HFF-Myc (cell line): Measurements from ENCODE around the gene SERPINH1.
A peak's percentile ranks its signal among the peaks of the same experiment; 100 is the strongest.
"Not testable (repeated sequence)": the region's sequence is repeated elsewhere in the genome, so short reads cannot be mapped to it uniquely, and the experiment has no call there.

Experiments
- DNase-seq: peaks from one replicate; pipeline ENCODE4 v3.0.0-alpha.2; 2011; ENCODE audit warnings: low read depth; ENCODE audit errors: extremely low read depth
- H3K4me3 ChIP-seq: replicated peaks from 2 replicates; pipeline ENCODE4 v1.5.1; 2011; ENCODE audit warnings: low read depth, mild to moderate bottlenecking, control low read depth, low read length
- TF ChIP-seq, protein P1 (sequence below): IDR thresholded peaks from 2 replicates; pipeline ENCODE4 v1.5.1; 2012; ENCODE audit warnings: mild to moderate bottlenecking, low read depth, low read length, control low read depth; ENCODE audit errors: missing control alignments

SERPINH1 gene

GRCh38 chr11:75582895-75583717, 21.1 kb downstream of the SERPINH1 start:
- no peak for DNase-seq
- TF ChIP-seq, protein P1, sequence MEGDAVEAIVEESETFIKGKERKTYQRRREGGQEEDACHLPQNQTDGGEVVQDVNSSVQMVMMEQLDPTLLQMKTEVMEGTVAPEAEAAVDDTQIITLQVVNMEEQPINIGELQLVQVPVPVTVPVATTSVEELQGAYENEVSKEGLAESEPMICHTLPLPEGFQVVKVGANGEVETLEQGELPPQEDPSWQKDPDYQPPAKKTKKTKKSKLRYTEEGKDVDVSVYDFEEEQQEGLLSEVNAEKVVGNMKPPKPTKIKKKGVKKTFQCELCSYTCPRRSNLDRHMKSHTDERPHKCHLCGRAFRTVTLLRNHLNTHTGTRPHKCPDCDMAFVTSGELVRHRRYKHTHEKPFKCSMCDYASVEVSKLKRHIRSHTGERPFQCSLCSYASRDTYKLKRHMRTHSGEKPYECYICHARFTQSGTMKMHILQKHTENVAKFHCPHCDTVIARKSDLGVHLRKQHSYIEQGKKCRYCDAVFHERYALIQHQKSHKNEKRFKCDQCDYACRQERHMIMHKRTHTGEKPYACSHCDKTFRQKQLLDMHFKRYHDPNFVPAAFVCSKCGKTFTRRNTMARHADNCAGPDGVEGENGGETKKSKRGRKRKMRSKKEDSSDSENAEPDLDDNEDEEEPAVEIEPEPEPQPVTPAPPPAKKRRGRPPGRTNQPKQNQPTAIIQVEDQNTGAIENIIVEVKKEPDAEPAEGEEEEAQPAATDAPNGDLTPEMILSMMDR: peak; percentile 17
- peak overlapping the region; percentile 54 for H3K4me3 ChIP-seq

GRCh38 chr11:75583718-75584658, 21.9 kb downstream of the SERPINH1 start:
- TF ChIP-seq, protein P1: no peak
- H3K4me3 ChIP-seq: peak overlapping the region; percentile 54
- DNase-seq: no peak

- DNase-seq, H3K4me3 ChIP-seq: not testable (repeated sequence)
Observed at GRCh38 chr11:75584659-75585292, 22.7 kb downstream of the SERPINH1 start.

GRCh38 chr11:75585293-75585670, 23.2 kb downstream of the SERPINH1 start:
- TF ChIP-seq, protein P1: no peak
- no peak for DNase-seq
- no peak overlapping the region for H3K4me3 ChIP-seq

- H3K4me3 ChIP-seq: no peak overlapping the region
- TF ChIP-seq, protein P1: no peak
- no peak for DNase-seq
Observed at GRCh38 chr11:75586395-75586794, 24.3 kb downstream of the SERPINH1 start.

- TF ChIP-seq, protein P1: no peak
- no peak for DNase-seq
Observed at GRCh38 chr11:75588051-75588481, 26.0 kb downstream of the SERPINH1 start.

GRCh38 chr11:75589051-75589450, 27.0 kb downstream of the SERPINH1 start:
- TF ChIP-seq, protein P1: no peak
- DNase-seq: no peak
- H3K4me3 ChIP-seq: no peak overlapping the region

More at GRCh38 chr11:75588051-75588481, 26.0 kb downstream of the SERPINH1 start:
- no peak overlapping the region for H3K4me3 ChIP-seq
